Measurements from ENCODE around the gene TGFBR3. TPM values are rescaled to one million over a fixed set of nuclear protein-coding genes. Genes with fewer than 3 reads are reported as not detected.

TGFBR3 gene
- 0.17 and 0.47 TPM in 2 replicates for total RNA-seq (2014; rRNA removed; shearing (Covaris generic); ENCODE audit: low replicate concordance)

DNA sequence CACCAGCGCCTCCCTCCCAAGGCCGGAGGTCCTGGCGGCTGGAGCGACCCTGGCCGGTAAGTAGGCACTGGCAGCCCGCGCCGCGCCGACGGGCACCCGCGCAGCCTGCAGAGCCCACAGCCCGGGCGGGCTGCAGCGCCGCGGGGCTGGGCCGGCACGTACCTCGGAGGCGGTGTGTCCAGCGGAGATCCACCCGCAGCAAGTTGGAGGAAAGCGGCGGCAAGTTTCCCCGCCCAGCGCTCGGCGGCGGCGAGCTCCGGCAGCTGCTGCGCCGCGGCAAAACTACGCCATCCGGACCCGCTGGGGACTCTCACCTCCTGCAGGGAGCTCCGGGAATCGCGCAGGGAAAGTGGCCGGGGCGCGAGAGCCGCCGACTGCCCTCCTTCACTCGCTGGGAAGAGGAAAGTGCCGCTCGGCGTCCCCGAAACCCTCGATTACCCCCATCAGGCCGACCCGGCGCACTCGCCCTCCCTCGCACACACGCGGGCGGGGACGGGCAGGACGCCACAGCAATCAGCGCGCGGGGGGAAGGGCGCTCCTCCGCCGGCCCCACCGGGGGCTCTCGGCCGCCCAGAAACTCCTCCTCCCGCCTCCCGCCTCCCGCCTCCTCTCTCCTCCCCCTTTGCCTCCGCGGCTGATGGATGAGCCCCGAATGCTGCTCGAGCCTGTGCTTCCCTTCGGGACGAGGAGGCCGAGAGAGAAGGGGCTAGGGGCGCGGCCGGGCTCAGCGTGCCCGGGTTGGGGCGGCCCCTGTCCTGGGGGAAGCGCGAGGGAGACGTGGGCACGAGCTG is at the start of gene TGFBR3:
Gene TGFBR3 (minus strand): TSS at position 436 of the 791 bp plus-strand sequence. CDS start 24,620 bp downstream, outside the sequence.
- DNase-seq (ENCODE audit: low read depth): peak; percentile 89
- in situ Hi-C loops (cut with HindIII; ENCODE audit: low pct_unique_long_range_greater_than_20kb, low sequenced_read_pairs): no loop called here

DNA sequence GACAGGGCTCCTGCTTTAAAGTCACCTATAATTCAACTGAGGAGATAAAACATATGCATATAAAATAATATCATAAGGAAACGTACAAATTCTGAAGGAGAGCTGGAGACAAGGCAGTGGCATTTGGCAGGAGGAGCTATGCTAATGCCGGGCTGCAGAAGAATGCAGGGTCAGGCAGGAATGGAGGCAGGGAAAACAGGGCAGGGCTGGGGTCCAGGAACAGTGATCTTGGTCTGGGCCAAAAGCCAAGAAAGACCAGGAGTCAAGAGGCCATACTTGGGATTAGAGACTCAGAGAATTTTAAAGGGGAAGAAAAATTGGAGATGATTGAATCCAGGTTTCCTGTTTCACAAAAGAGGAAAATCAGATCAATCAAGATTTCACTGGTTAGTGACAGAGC is 43.3 kb upstream of the TGFBR3 start:
- in situ Hi-C loops (cut with HindIII; ENCODE audit: low pct_unique_long_range_greater_than_20kb, low sequenced_read_pairs): no loop called here
- no peak for DNase-seq (ENCODE audit: low read depth)

GRCh38 chr1:91928026-91928425 is 42.1 kb upstream of the TGFBR3 start:
- no peak for DNase-seq (ENCODE audit: low read depth)
- in situ Hi-C loops (cut with HindIII; ENCODE audit: low pct_unique_long_range_greater_than_20kb, low sequenced_read_pairs): no loop called here

- in situ Hi-C loops (cut with HindIII; ENCODE audit: low pct_unique_long_range_greater_than_20kb, low sequenced_read_pairs): no loop called here
- DNase-seq (ENCODE audit: low read depth): no peak
Observed at GRCh38 chr1:91925644-91926435, 39.9 kb upstream of the TGFBR3 start.

- peak; percentile 32 for DNase-seq (ENCODE audit: low read depth)
- in situ Hi-C loops (cut with HindIII; ENCODE audit: low pct_unique_long_range_greater_than_20kb, low sequenced_read_pairs): no loop called here
Observed at GRCh38 chr1:91924146-91924545, 38.2 kb upstream of the TGFBR3 start.

DNA sequence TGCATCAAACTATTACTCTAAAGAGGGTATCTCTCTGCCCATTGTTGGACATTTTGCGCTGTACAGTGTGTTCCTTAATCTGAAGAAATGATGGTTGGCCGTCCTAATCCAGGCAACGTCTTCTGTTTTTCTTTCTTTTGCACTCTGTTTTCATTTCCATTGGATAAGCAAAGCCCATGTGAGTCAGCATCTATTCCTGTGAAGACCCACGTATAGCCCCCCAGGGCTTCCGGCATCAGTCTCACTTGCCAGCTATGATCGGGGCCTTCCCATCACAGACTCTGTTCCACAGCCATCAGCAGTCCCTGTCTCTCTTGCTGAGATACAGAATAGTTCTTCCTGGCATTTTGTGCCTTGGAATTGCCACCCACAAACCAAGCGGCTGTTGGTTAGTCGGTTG is 34.0 kb upstream of the TGFBR3 start:
- no peak for DNase-seq (ENCODE audit: low read depth)
- in situ Hi-C loops (cut with HindIII; ENCODE audit: low pct_unique_long_range_greater_than_20kb, low sequenced_read_pairs): no loop called here

- DNase-seq (ENCODE audit: low read depth): no peak
- in situ Hi-C loops (cut with HindIII; ENCODE audit: low pct_unique_long_range_greater_than_20kb, low sequenced_read_pairs): no loop called here
Observed at GRCh38 chr1:91916811-91917460, 31.0 kb upstream of the TGFBR3 start.

- no peak for DNase-seq (ENCODE audit: low read depth)
- in situ Hi-C loops (cut with HindIII; ENCODE audit: low pct_unique_long_range_greater_than_20kb, low sequenced_read_pairs): no loop called here
Observed at GRCh38 chr1:91916046-91916445, 30.1 kb upstream of the TGFBR3 start.

GRCh38 chr1:91913018-91913417 is 27.1 kb upstream of the TGFBR3 start:
- no peak for DNase-seq (ENCODE audit: low read depth)
- in situ Hi-C loops (cut with HindIII; ENCODE audit: low pct_unique_long_range_greater_than_20kb, low sequenced_read_pairs): no loop called here

DNA sequence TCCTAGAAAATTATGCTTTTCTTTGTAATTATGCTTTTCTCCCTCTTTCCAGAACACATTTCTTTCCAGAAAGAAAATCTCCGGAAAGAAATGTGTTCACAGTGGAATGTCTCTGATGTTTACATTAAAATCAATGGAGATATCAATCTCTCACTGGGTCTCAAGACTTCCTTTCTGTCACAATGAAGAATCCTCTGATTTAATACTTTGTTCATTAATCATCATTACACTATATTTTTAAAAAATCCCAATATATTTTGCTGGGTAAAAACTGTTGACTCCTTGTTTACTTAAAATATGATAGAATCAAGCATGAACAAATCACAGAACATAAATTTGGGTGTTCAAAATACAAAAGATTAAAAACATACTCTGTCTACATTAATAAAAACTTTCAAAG is 26.3 kb upstream of the TGFBR3 start:
- no peak for DNase-seq (ENCODE audit: low read depth)
- in situ Hi-C loops (cut with HindIII; ENCODE audit: low pct_unique_long_range_greater_than_20kb, low sequenced_read_pairs): no loop called here

GRCh38 chr1:91901231-91901630 is 15.3 kb upstream of the TGFBR3 start:
- DNase-seq (ENCODE audit: low read depth): no peak
- in situ Hi-C loops (cut with HindIII; ENCODE audit: low pct_unique_long_range_greater_than_20kb, low sequenced_read_pairs): no loop called here

DNA sequence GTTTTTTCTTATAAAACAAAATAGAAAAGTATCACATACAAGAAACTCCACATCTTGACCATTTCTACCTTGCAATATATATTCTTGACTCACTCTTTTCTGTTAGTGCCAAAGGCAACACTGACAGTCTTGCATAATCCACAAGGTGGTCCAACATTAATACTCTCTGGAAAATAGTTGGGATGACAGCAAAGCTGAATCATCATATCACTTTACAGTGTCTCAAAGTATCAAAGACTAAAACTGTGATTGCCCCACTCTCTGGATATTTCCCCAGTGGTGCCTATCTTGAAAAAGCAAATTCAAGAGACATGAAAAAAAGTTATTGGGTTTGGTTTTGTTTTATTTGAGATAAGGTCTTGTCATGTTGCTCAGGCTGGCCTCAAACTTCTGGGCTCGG is 14.6 kb upstream of the TGFBR3 start:
- in situ Hi-C loops (cut with HindIII; ENCODE audit: low pct_unique_long_range_greater_than_20kb, low sequenced_read_pairs): no loop called here
- DNase-seq (ENCODE audit: low read depth): peak; percentile 22

GRCh38 chr1:91897016-91897415 is 11.1 kb upstream of the TGFBR3 start:
- no peak for DNase-seq (ENCODE audit: low read depth)
- in situ Hi-C loops (cut with HindIII; ENCODE audit: low pct_unique_long_range_greater_than_20kb, low sequenced_read_pairs): no loop called here

GRCh38 chr1:91895832-91896556 is 10.0 kb upstream of the TGFBR3 start:
- in situ Hi-C loops (cut with HindIII; ENCODE audit: low pct_unique_long_range_greater_than_20kb, low sequenced_read_pairs): no loop called here
- DNase-seq (ENCODE audit: low read depth): no peak

- in situ Hi-C loops (cut with HindIII; ENCODE audit: low pct_unique_long_range_greater_than_20kb, low sequenced_read_pairs): no loop called here
- no peak for DNase-seq (ENCODE audit: low read depth)
Observed at GRCh38 chr1:91894036-91894761, 8.2 kb upstream of the TGFBR3 start.

- in situ Hi-C loops (cut with HindIII; ENCODE audit: low pct_unique_long_range_greater_than_20kb, low sequenced_read_pairs): no loop called here
- DNase-seq (ENCODE audit: low read depth): no peak
Observed at GRCh38 chr1:91891969-91892368, 6.0 kb upstream of the TGFBR3 start.

GRCh38 chr1:91891454-91891853 is 5.5 kb upstream of the TGFBR3 start:
- DNase-seq (ENCODE audit: low read depth): no peak
- in situ Hi-C loops (cut with HindIII; ENCODE audit: low pct_unique_long_range_greater_than_20kb, low sequenced_read_pairs): no loop called here
